Measurements from ENCODE around the gene SMIM30. TPM values are rescaled to one million over a fixed set of nuclear protein-coding genes. Genes with fewer than 3 reads are reported as not detected.

Gene SMIM30
- total RNA-seq, 2 experiments from 2014 or later: 43.3 to 55.1 TPM

GRCh38 chr7:113113912-113114311, 4.4 kb downstream of the SMIM30 start:
- no peaks in the 10 kb centered on the region for H3K79me2 ChIP-seq (ENCODE audit: insufficient read depth, low read depth, low read length)
- no peaks in the 10 kb centered on the region for H3K9me3 ChIP-seq (ENCODE audit: low read length)
- TF ChIP-seq EZH2phosphoT487 (IDR thresholded peaks at IDR 0.05; ENCODE audit: borderline replicate concordance, low read depth, low read length): no peak
- peak; percentile 49 for TF ChIP-seq CTCF (conservative IDR thresholded peaks at IDR 0.05; ENCODE audit: low read length)
- no peaks in the 10 kb centered on the region; the same call in 1 of the 2 replicates for H3K36me3 ChIP-seq (ENCODE audit: insufficient read depth, low read length)
- DNase-seq (ENCODE audit: low spot score): peak; percentile 41
- no peak overlapping the region for H3K4me2 ChIP-seq (ENCODE audit: low read length)
- H4K20me1 ChIP-seq (ENCODE audit: insufficient read depth, low read length): no peaks in the 10 kb centered on the region
- H3K9me2 ChIP-seq (ENCODE audit: insufficient read depth, low read length): no peaks in the 10 kb centered on the region
- no peak overlapping the region for H2AFZ ChIP-seq (ENCODE audit: low read length)
- intact Hi-C loops (cut with micrococcal nuclease; ENCODE audit: unreplicated experiment): loop anchor here (5.0 to 10.0 kb wide), 3 partner anchors 177 to 909 kb away; partner anchors contain the start of genes DOCK4 and ZNF277
- no peak overlapping the region for H3K4me3 ChIP-seq (ENCODE audit: low read depth, low read length, poor library complexity, severe bottlenecking)
- H3K27ac ChIP-seq (ENCODE audit: low read depth, low read length, poor library complexity, severe bottlenecking): no peak overlapping the region
- BruUV-seq (replicated peaks): no TSS peak
- H3K4me1 ChIP-seq (ENCODE audit: insufficient read depth, low read length, poor library complexity, severe bottlenecking): peaks cover 18% of the 10 kb centered on the region
- ChIA-PET POLR2A (interaction anchor here (0.6 to 2.3 kb wide), 8 partner anchors 12 to 518 kb away, joined by 3 to 11 read pairs (median 3); no protein-coding TSS in a partner anchor), CTCF (ENCODE audit: unreplicated experiment) (no interaction called here)

- DNase-seq (ENCODE audit: low spot score): no peak
- H3K4me1 ChIP-seq (ENCODE audit: insufficient read depth, low read length, poor library complexity, severe bottlenecking): no peaks in the 10 kb centered on the region
- no peaks in the 10 kb centered on the region for H4K20me1 ChIP-seq (ENCODE audit: insufficient read depth, low read length)
- ChIA-PET POLR2A (interaction anchor here (1.7 kb wide), 1 partner anchor 10 kb away, joined by 8 read pairs; no protein-coding TSS in a partner anchor), CTCF (ENCODE audit: unreplicated experiment) (no interaction called here)
- no peak overlapping the region for H3K4me3 ChIP-seq (ENCODE audit: low read depth, low read length, poor library complexity, severe bottlenecking)
- intact Hi-C loops (cut with micrococcal nuclease; ENCODE audit: unreplicated experiment): loop anchor here (5.0 to 10.0 kb wide), 3 partner anchors 172 to 905 kb away; partner anchors contain the start of genes DOCK4 and ZNF277
- no peaks in the 10 kb centered on the region for H3K36me3 ChIP-seq (ENCODE audit: insufficient read depth, low read length)
- H3K9me3 ChIP-seq (ENCODE audit: low read length): no peaks in the 10 kb centered on the region
- TF ChIP-seq CTCF (conservative IDR thresholded peaks at IDR 0.05; ENCODE audit: low read length) (no peak), EZH2phosphoT487 (IDR thresholded peaks at IDR 0.05; ENCODE audit: borderline replicate concordance, low read depth, low read length) (no peak)
- no peak overlapping the region for H2AFZ ChIP-seq (ENCODE audit: low read length)
- H3K27ac ChIP-seq (ENCODE audit: low read depth, low read length, poor library complexity, severe bottlenecking): no peak overlapping the region
- no peaks in the 10 kb centered on the region for H3K9me2 ChIP-seq (ENCODE audit: insufficient read depth, low read length)
- no peak overlapping the region for H3K4me2 ChIP-seq (ENCODE audit: low read length)
- no TSS peak for BruUV-seq (replicated peaks)
- no peaks in the 10 kb centered on the region for H3K79me2 ChIP-seq (ENCODE audit: insufficient read depth, low read depth, low read length)
Observed at GRCh38 chr7:113109718-113110117, 8.6 kb downstream of the SMIM30 start.

GRCh38 chr7:113100121-113100603, 18.2 kb downstream of the SMIM30 start:
- CTCF ChIA-PET (ENCODE audit: unreplicated experiment): no interaction called here
- no peak overlapping the region; the same call in 1 of the 2 replicates for H3K4me2 ChIP-seq (ENCODE audit: low read length)
- POLR2A ChIA-PET: interaction anchor here (0.6 to 1.2 kb wide), 8 partner anchors 9 to 269 kb away, joined by 3 to 8 read pairs (median 4); partner anchors contain the start of gene GPR85
- H3K27ac ChIP-seq (ENCODE audit: low read depth, low read length, poor library complexity, severe bottlenecking): no peak overlapping the region
- H3K4me1 ChIP-seq (ENCODE audit: insufficient read depth, low read length, poor library complexity, severe bottlenecking): no peaks in the 10 kb centered on the region
- intact Hi-C loops (cut with micrococcal nuclease; ENCODE audit: unreplicated experiment): no loop called here
- no TSS peak for BruUV-seq (replicated peaks)
- H3K36me3 ChIP-seq (ENCODE audit: insufficient read depth, low read length): no peaks in the 10 kb centered on the region
- no peak for DNase-seq (ENCODE audit: low spot score)
- no peaks in the 10 kb centered on the region for H3K9me2 ChIP-seq (ENCODE audit: insufficient read depth, low read length)
- no peaks in the 10 kb centered on the region for H3K9me3 ChIP-seq (ENCODE audit: low read length)
- TF ChIP-seq EZH2phosphoT487 (IDR thresholded peaks at IDR 0.05; ENCODE audit: borderline replicate concordance, low read depth, low read length) (no peak), CTCF (conservative IDR thresholded peaks at IDR 0.05; ENCODE audit: low read length) (no peak)
- H3K79me2 ChIP-seq (ENCODE audit: insufficient read depth, low read depth, low read length): no peaks in the 10 kb centered on the region
- H4K20me1 ChIP-seq (ENCODE audit: insufficient read depth, low read length): no peaks in the 10 kb centered on the region
- H3K4me3 ChIP-seq (ENCODE audit: low read depth, low read length, poor library complexity, severe bottlenecking): no peak overlapping the region
- no peak overlapping the region for H2AFZ ChIP-seq (ENCODE audit: low read length)
